Immature natural killer cell (primary cell): ENCODE measurements around the gene CASQ1. TPM values are rescaled to one million over a fixed set of nuclear protein-coding genes. Genes with fewer than 3 reads are reported as not detected.

Source experiments
- DNase-seq, 3 donors: peaks; one replicate each; pipeline ENCODE4 v3.0.0; 2022; ENCODE audit warnings: mixed read lengths in 1 of 3
- H3K27ac Mint-ChIP-seq, 6 donors: one replicate each; pipeline ENCODE4 v1.8.0; 2020; ENCODE audit warnings: mixed read lengths in 6 of 6, mild to moderate bottlenecking in 5 of 6, inconsistent platforms in 4 of 6, moderate library complexity in 3 of 6
- H3K27me3 Mint-ChIP-seq, 3 donors: one replicate each; pipeline ENCODE4 v1.8.0; 2020 to 2021; ENCODE audit warnings: low read depth in 3 of 3, mild to moderate bottlenecking in 3 of 3, mixed read lengths in 3 of 3, moderate library complexity in 3 of 3, inconsistent platforms in 1 of 3
- H3K36me3 Mint-ChIP-seq, 3 donors: one replicate each; pipeline ENCODE4 v1.8.0; 2020; ENCODE audit warnings: mixed read lengths in 3 of 3, inconsistent platforms in 2 of 3, mild to moderate bottlenecking in 2 of 3
- H3K4me1 Mint-ChIP-seq, 2 donors: one replicate each; pipeline ENCODE4 v1.8.0; 2020; ENCODE audit warnings: inconsistent platforms in 2 of 2, mild to moderate bottlenecking in 2 of 2, mixed read lengths in 2 of 2, moderate library complexity in 1 of 2
- H3K4me3 Mint-ChIP-seq, 5 donors: one replicate each; pipeline ENCODE4 v1.8.0; 2020; ENCODE audit warnings: mild to moderate bottlenecking in 5 of 5, mixed read lengths in 5 of 5, inconsistent platforms in 3 of 5, moderate library complexity in 3 of 5
- H3K9me3 Mint-ChIP-seq, 6 donors: one replicate each; pipeline ENCODE4 v1.8.0; 2020; ENCODE audit warnings: mild to moderate bottlenecking in 6 of 6, mixed read lengths in 6 of 6, inconsistent platforms in 4 of 6, moderate library complexity in 3 of 6
- polyA plus RNA-seq, 3 donors: library from polyadenylated mRNA; unstranded; fragments of 300-500 nt; fragmentation: Illumina TruSeq; gene quantifications; one replicate each; pipeline ENCODE4 v1.2.3, GENCODE V29; 2021

CASQ1 gene
- polyA plus RNA-seq, 3 donors from 2014 or later = not detected

GRCh38 chr1:160177231-160177630, 13.1 kb upstream of the CASQ1 start:
- Mint-ChIP-seq H3K27ac (no peak overlapping the region), H3K27me3 (peaks cover 1 to 7% (median 6%) of the 10 kb centered on the region in 3 donors), H3K9me3 (no peaks in the 10 kb centered on the region), H3K36me3 (no peaks in the 10 kb centered on the region), H3K4me3 (no peak overlapping the region), H3K4me1 (no peaks in the 10 kb centered on the region)
- DNase-seq = no peak

- no peak for DNase-seq
- Mint-ChIP-seq H3K27me3 (peaks cover 1 to 6% (median 4%) of the 10 kb centered on the region in 3 donors), H3K4me3 (no peak overlapping the region), H3K36me3 (no peaks in the 10 kb centered on the region), H3K9me3 (no peaks in the 10 kb centered on the region), H3K27ac (no peak overlapping the region), H3K4me1 (no peaks in the 10 kb centered on the region)
Observed at GRCh38 chr1:160177667-160178066, 12.7 kb upstream of the CASQ1 start.

- H3K27me3 Mint-ChIP-seq = peaks cover 1 to 2% (median 2%) of the 10 kb centered on the region in 3 donors
- H3K36me3 Mint-ChIP-seq = no peaks in the 10 kb centered on the region
- no peaks in the 10 kb centered on the region for H3K4me1 Mint-ChIP-seq
- no peak for DNase-seq
- no peak overlapping the region for H3K27ac Mint-ChIP-seq
- no peaks in the 10 kb centered on the region for H3K9me3 Mint-ChIP-seq
- H3K4me3 Mint-ChIP-seq = no peak overlapping the region
Observed at GRCh38 chr1:160178731-160179130, 11.6 kb upstream of the CASQ1 start.

GRCh38 chr1:160179336-160179735, 11.0 kb upstream of the CASQ1 start:
- no peak overlapping the region for H3K4me3 Mint-ChIP-seq
- no peaks in the 10 kb centered on the region for H3K36me3 Mint-ChIP-seq
- peaks cover 1 to 2% (median 2%) of the 10 kb centered on the region in 3 donors for H3K27me3 Mint-ChIP-seq
- no peaks in the 10 kb centered on the region for H3K9me3 Mint-ChIP-seq
- no peak overlapping the region for H3K27ac Mint-ChIP-seq
- DNase-seq = no peak
- H3K4me1 Mint-ChIP-seq = no peaks in the 10 kb centered on the region

- Mint-ChIP-seq H3K4me1 (no peaks in the 10 kb centered on the region), H3K9me3 (no peaks in the 10 kb centered on the region), H3K27ac (no peak overlapping the region), H3K4me3 (no peak overlapping the region), H3K27me3 (peaks cover 3 to 9% (median 4%) of the 10 kb centered on the region in 3 donors), H3K36me3 (no peaks in the 10 kb centered on the region)
- no peak for DNase-seq
Observed at GRCh38 chr1:160186246-160186645, 4.1 kb upstream of the CASQ1 start.

- H3K27me3 Mint-ChIP-seq = peaks cover 3 to 9% (median 4%) of the 10 kb centered on the region in 3 donors
- no peak for DNase-seq
- H3K36me3 Mint-ChIP-seq = no peaks in the 10 kb centered on the region
- no peaks in the 10 kb centered on the region for H3K4me1 Mint-ChIP-seq
- no peak overlapping the region for H3K4me3 Mint-ChIP-seq
- no peak overlapping the region for H3K27ac Mint-ChIP-seq
- no peaks in the 10 kb centered on the region for H3K9me3 Mint-ChIP-seq
Observed at GRCh38 chr1:160186729-160187128, 3.6 kb upstream of the CASQ1 start.

- H3K36me3 Mint-ChIP-seq = no peaks in the 10 kb centered on the region
- no peak for DNase-seq
- peaks cover 3 to 9% (median 4%) of the 10 kb centered on the region in 3 donors for H3K27me3 Mint-ChIP-seq
- H3K9me3 Mint-ChIP-seq = no peaks in the 10 kb centered on the region
- no peak overlapping the region for H3K4me3 Mint-ChIP-seq
- H3K4me1 Mint-ChIP-seq = no peaks in the 10 kb centered on the region
- H3K27ac Mint-ChIP-seq = no peak overlapping the region
Observed at GRCh38 chr1:160187407-160187806, 3.0 kb upstream of the CASQ1 start.

GRCh38 chr1:160188341-160188740, 2.0 kb upstream of the CASQ1 start:
- Mint-ChIP-seq H3K4me1 (no peaks in the 10 kb centered on the region), H3K4me3 (no peak overlapping the region), H3K27ac (no peak overlapping the region), H3K9me3 (no peaks in the 10 kb centered on the region), H3K36me3 (no peaks in the 10 kb centered on the region), H3K27me3 (peaks cover 3 to 9% (median 4%) of the 10 kb centered on the region in 3 donors)
- no peak for DNase-seq

- no peak for DNase-seq
- H3K4me3 Mint-ChIP-seq = no peak overlapping the region
- peaks cover 0 to 3% (median 3%) of the 10 kb centered on the region in 3 donors for H3K27me3 Mint-ChIP-seq
- H3K27ac Mint-ChIP-seq = no peak overlapping the region
- no peaks in the 10 kb centered on the region for H3K36me3 Mint-ChIP-seq
- no peaks in the 10 kb centered on the region for H3K9me3 Mint-ChIP-seq
- H3K4me1 Mint-ChIP-seq = no peaks in the 10 kb centered on the region
Observed at GRCh38 chr1:160191756-160192155, 1.4 kb downstream of the CASQ1 start.

- DNase-seq = no peak
- Mint-ChIP-seq H3K27ac (no peak overlapping the region), H3K9me3 (no peaks in the 10 kb centered on the region), H3K27me3 (peaks cover 0 to 3% (median 3%) of the 10 kb centered on the region in 3 donors), H3K4me3 (no peak overlapping the region), H3K36me3 (no peaks in the 10 kb centered on the region), H3K4me1 (no peaks in the 10 kb centered on the region)
Observed at GRCh38 chr1:160192234-160192633, 1.9 kb downstream of the CASQ1 start.

GRCh38 chr1:160193091-160193819, 2.9 kb downstream of the CASQ1 start:
- DNase-seq = peak; percentile 71 to 75 (median 74)
- H3K9me3 Mint-ChIP-seq = no peaks in the 10 kb centered on the region
- H3K27me3 Mint-ChIP-seq = peaks cover 0 to 5% (median 3%) of the 10 kb centered on the region in 3 donors
- no peak overlapping the region for H3K27ac Mint-ChIP-seq
- no peaks in the 10 kb centered on the region for H3K4me1 Mint-ChIP-seq
- no peak overlapping the region for H3K4me3 Mint-ChIP-seq
- H3K36me3 Mint-ChIP-seq = no peaks in the 10 kb centered on the region

- no peak overlapping the region for H3K27ac Mint-ChIP-seq
- H3K36me3 Mint-ChIP-seq = no peaks in the 10 kb centered on the region
- no peaks in the 10 kb centered on the region for H3K9me3 Mint-ChIP-seq
- no peak overlapping the region for H3K4me3 Mint-ChIP-seq
- H3K27me3 Mint-ChIP-seq = peaks cover 0 to 5% (median 3%) of the 10 kb centered on the region in 3 donors
- DNase-seq = no peak
- no peaks in the 10 kb centered on the region for H3K4me1 Mint-ChIP-seq
Observed at GRCh38 chr1:160193832-160194736, 3.7 kb downstream of the CASQ1 start.

- Mint-ChIP-seq H3K4me3 (no peak overlapping the region), H3K4me1 (no peaks in the 10 kb centered on the region), H3K27me3 (peaks cover 0 to 3% (median 2%) of the 10 kb centered on the region in 3 donors), H3K27ac (no peak overlapping the region), H3K36me3 (no peaks in the 10 kb centered on the region), H3K9me3 (no peaks in the 10 kb centered on the region)
- no peak for DNase-seq
Observed at GRCh38 chr1:160194737-160195059, 4.3 kb downstream of the CASQ1 start.

- no peaks in the 10 kb centered on the region for H3K4me1 Mint-ChIP-seq
- H3K27me3 Mint-ChIP-seq = peaks cover 0 to 2% (median 0%) of the 10 kb centered on the region in 3 donors
- no peak overlapping the region for H3K27ac Mint-ChIP-seq
- H3K4me3 Mint-ChIP-seq = no peak overlapping the region
- no peaks in the 10 kb centered on the region for H3K9me3 Mint-ChIP-seq
- no peak for DNase-seq
- H3K36me3 Mint-ChIP-seq = no peaks in the 10 kb centered on the region
Observed at GRCh38 chr1:160196143-160196542, 5.8 kb downstream of the CASQ1 start.
